H9 (cell line): ENCODE results near the gene LSM2. TPM values are rescaled to one million over a fixed set of nuclear protein-coding genes. Genes with fewer than 3 reads are reported as not detected.

Experiments
- DNase-seq: peaks from one replicate; pipeline ENCODE4 v3.0.0-alpha.2; 2017
- H2AFZ ChIP-seq: one replicate; pipeline ENCODE4 v1.6.1; 2013; ENCODE audit warnings: mild to moderate bottlenecking, low read length, control low read depth, moderate library complexity
- H2AK5ac ChIP-seq: 2 replicates; pipeline ENCODE4 v1.6.1; 2013; ENCODE audit warnings: low read length, control low read depth, mixed read lengths; ENCODE audit not compliant: insufficient read length
- H2BK120ac ChIP-seq: one replicate; pipeline ENCODE4 v1.6.1; 2013; ENCODE audit warnings: low read depth, mild to moderate bottlenecking, low read length, control low read depth, inconsistent platforms; ENCODE audit not compliant: poor library complexity, severe bottlenecking
- H2BK12ac ChIP-seq: 2 replicates; pipeline ENCODE4 v1.6.1; 2013; ENCODE audit warnings: low read length, control low read depth, mixed read lengths, low read depth; ENCODE audit not compliant: insufficient read length
- H2BK15ac ChIP-seq: 2 replicates; pipeline ENCODE4 v1.6.1; 2013; ENCODE audit warnings: low read depth, low read length, control low read depth
- H2BK20ac ChIP-seq: one replicate; pipeline ENCODE4 v1.6.1; 2013; ENCODE audit warnings: low read depth, mild to moderate bottlenecking, low read length, control low read depth, inconsistent platforms; ENCODE audit not compliant: poor library complexity, severe bottlenecking
- H2BK5ac ChIP-seq: 2 replicates; pipeline ENCODE4 v1.6.1; 2013; ENCODE audit warnings: low read length, control low read depth, mixed read lengths; ENCODE audit not compliant: insufficient read length
- H3K14ac ChIP-seq: 2 replicates; pipeline ENCODE4 v1.6.1; 2013; ENCODE audit warnings: low read length, control low read depth; ENCODE audit not compliant: insufficient read depth
- H3K18ac ChIP-seq: 2 replicates; pipeline ENCODE4 v1.6.1; 2013; ENCODE audit warnings: low read depth, mild to moderate bottlenecking, mixed read lengths, low read length, control low read depth; ENCODE audit not compliant: insufficient read length
- H3K23ac ChIP-seq: 2 replicates; pipeline ENCODE4 v1.6.1; 2013; ENCODE audit warnings: low read length, control low read depth, mixed read lengths, low read depth; ENCODE audit not compliant: insufficient read length
- H3K23me2 ChIP-seq: 2 replicates; pipeline ENCODE4 v1.6.1; 2013; ENCODE audit warnings: low read depth, mild to moderate bottlenecking, mixed read lengths, low read length, control low read depth; ENCODE audit not compliant: insufficient read length, poor library complexity, severe bottlenecking
- H3K27ac ChIP-seq: 2 replicates; pipeline ENCODE4 v1.5.1; 2013; ENCODE audit warnings: low read length, control low read depth, mixed read lengths, low read depth; ENCODE audit not compliant: insufficient read length
- H3K27me3 ChIP-seq: 2 replicates; pipeline ENCODE4 v1.6.1; 2013; ENCODE audit warnings: low read length, control low read depth, inconsistent platforms; ENCODE audit not compliant: insufficient read depth
- H3K4ac ChIP-seq: 2 replicates; pipeline ENCODE4 v1.6.1; 2013; ENCODE audit warnings: low read depth, mild to moderate bottlenecking, control low read depth, inconsistent platforms, low read length, moderate library complexity
- H3K4me1 ChIP-seq: 2 replicates; pipeline ENCODE4 v1.6.1; 2013; ENCODE audit warnings: low read length, control low read depth, inconsistent platforms; ENCODE audit not compliant: insufficient read depth
- H3K4me2 ChIP-seq: 2 replicates; pipeline ENCODE4 v1.6.1; 2013; ENCODE audit warnings: low read length, control low read depth, mixed read lengths; ENCODE audit not compliant: insufficient read length, insufficient read depth
- H3K56ac ChIP-seq: 2 replicates; pipeline ENCODE4 v1.6.1; 2013; ENCODE audit warnings: low read depth, mild to moderate bottlenecking, mixed read lengths, low read length, control low read depth; ENCODE audit not compliant: insufficient read length
- H3K79me1 ChIP-seq: 2 replicates; pipeline ENCODE4 v1.6.1; 2013; ENCODE audit warnings: low read depth, mild to moderate bottlenecking, moderate library complexity, low read length, control low read depth, inconsistent platforms; ENCODE audit not compliant: insufficient read depth, poor library complexity, severe bottlenecking
- H3K79me2 ChIP-seq: 2 replicates; pipeline ENCODE4 v1.6.1; 2013; ENCODE audit warnings: low read length, control low read depth, inconsistent platforms; ENCODE audit not compliant: insufficient read depth
- H3K9ac ChIP-seq: 2 replicates; pipeline ENCODE4 v1.6.1; 2013; ENCODE audit warnings: low read length, control low read depth, mixed read lengths; ENCODE audit not compliant: insufficient read length; ENCODE audit errors: extremely low read depth
- H3K9me3 ChIP-seq: one replicate; pipeline ENCODE4 v1.6.1; 2013; ENCODE audit warnings: low read depth, low read length, inconsistent platforms; ENCODE audit not compliant: control insufficient read depth
- H3T11ph ChIP-seq: one replicate; pipeline ENCODE4 v1.6.1; 2013; ENCODE audit warnings: mild to moderate bottlenecking, low read length, control low read depth, inconsistent platforms
- H4K20me1 ChIP-seq: one replicate; pipeline ENCODE4 v1.6.1; 2013; ENCODE audit not compliant: control insufficient read depth, insufficient read length, insufficient read depth
- H4K5ac ChIP-seq: 2 replicates; pipeline ENCODE4 v1.6.1; 2013; ENCODE audit warnings: low read depth, mild to moderate bottlenecking, mixed read lengths, low read length, control low read depth; ENCODE audit not compliant: insufficient read length
- H4K8ac ChIP-seq: replicated peaks from 2 replicates; pipeline ENCODE4 v1.6.1; 2013; ENCODE audit warnings: low read length, control low read depth, mixed read lengths, low read depth; ENCODE audit not compliant: insufficient read length
- H4K91ac ChIP-seq: 2 replicates; pipeline ENCODE4 v1.6.1; 2013; ENCODE audit warnings: low read depth, mild to moderate bottlenecking, moderate library complexity, mixed read lengths, low read length, control low read depth; ENCODE audit not compliant: insufficient read length
- H3K27ac Mint-ChIP-seq, 3 experiments: 2 replicates in 2 of 3; 3 replicates in 1 of 3; pipeline ENCODE4 v1.8.0; 2020 to 2021; ENCODE audit warnings: mixed read lengths in 3 of 3, mild to moderate bottlenecking in 1 of 3, moderate library complexity in 1 of 3
- H3K27me3 Mint-ChIP-seq: 2 replicates; pipeline ENCODE4 v1.8.0; 2021; ENCODE audit warnings: low read depth, mild to moderate bottlenecking, moderate library complexity, mixed read lengths
- H3K36me3 Mint-ChIP-seq, 3 experiments: 2 replicates in 2 of 3; 3 replicates in 1 of 3; pipeline ENCODE4 v1.8.0; 2020 to 2021; ENCODE audit warnings: low read depth in 3 of 3, mixed read lengths in 3 of 3; ENCODE audit not compliant: insufficient read depth in 1 of 3
- H3K4me1 Mint-ChIP-seq, 2 experiments: 2 replicates each; pipeline ENCODE4 v1.8.0; 2020; ENCODE audit warnings: mixed read lengths in 2 of 2
- H3K4me3 Mint-ChIP-seq, 2 experiments: 2 replicates in 1 of 2; 3 replicates in 1 of 2; pipeline ENCODE4 v1.8.0; 2020 to 2021; ENCODE audit warnings: mild to moderate bottlenecking in 2 of 2, mixed read lengths in 2 of 2, moderate library complexity in 1 of 2
- H3K9me3 Mint-ChIP-seq, 2 experiments: 2 replicates in 1 of 2; 3 replicates in 1 of 2; pipeline ENCODE4 v1.8.0; 2020; ENCODE audit warnings: mild to moderate bottlenecking in 2 of 2, mixed read lengths in 2 of 2, moderate library complexity in 1 of 2
- CTCF ChIP-seq: fragments of 200-600 bp; sonication (generic); conservative IDR thresholded peaks from 3 replicates; pipeline ENCODE4 v1.8.0; 2021; ENCODE audit warnings: antibody characterized with exemption, mild to moderate bottlenecking
- WGBS: extraction: QIAGEN DNeasy Blood & Tissue Kit; methylation state at CpG from one replicate; pipeline ENCODE4 v1.1.7; 2013; ENCODE audit warnings: missing lambda C conversion rate, low lambda C conversion rate, mixed read lengths; ENCODE audit not compliant: insufficient read length; ENCODE audit errors: extremely low coverage; 5-methylcytosine and 5-hydroxymethylcytosine counted together
- total RNA-seq: library from RNA; stranded (reverse); gene quantifications from 2 replicates; pipeline ENCODE4 v1.2.1, GENCODE V29; 2021

Gene LSM2
- total RNA-seq, 1 experiment from 2014 or later = 123 TPM

- no peak within 1 kb of the TSS for H3K4ac ChIP-seq
- H2AFZ ChIP-seq = no peak within 1 kb of the TSS
- no peak for TF ChIP-seq CTCF
- H2BK20ac ChIP-seq = no peak within 1 kb of the TSS
- no peak for DNase-seq
- H2AK5ac ChIP-seq = no peak within 1 kb of the TSS
- Mint-ChIP-seq H3K4me3 (peak within 1 kb of the TSS in 1 of 2 experiments; percentile 24; a peak in 2 of 5 replicates), H3K4me1 (peaks cover 23 to 27% of the 10 kb centered on the region in 2 experiments), H3K27ac (peak within 1 kb of the TSS; percentile 28 to 93 (median 77); a peak in 5 of 7 replicates), H3K27me3 (no peaks in the 10 kb centered on the region; the same call in 1 of the 2 replicates), H3K36me3 (peaks cover 13 to 49% (median 34%) of the 10 kb centered on the region in 3 experiments), H3K9me3 (no peaks in the 10 kb centered on the region; a peak in 1 of 5 replicates)
- H2BK120ac ChIP-seq = no peak within 1 kb of the TSS
- no peaks in the 10 kb centered on the region for H3K79me1 ChIP-seq
- H3K9ac ChIP-seq = no peak within 1 kb of the TSS
- H4K20me1 ChIP-seq = no peaks in the 10 kb centered on the region
- H2BK15ac ChIP-seq = no peak within 1 kb of the TSS
- H4K91ac ChIP-seq = no peak within 1 kb of the TSS
- H3K9me3 ChIP-seq = no peaks in the 10 kb centered on the region
- no peaks in the 10 kb centered on the region for H3K27me3 ChIP-seq
- H3K79me2 ChIP-seq = no peaks in the 10 kb centered on the region
- H2BK12ac ChIP-seq = no peak within 1 kb of the TSS
- no peak within 1 kb of the TSS for H3K23ac ChIP-seq
- WGBS = no CpG with 5 or more reads among the region's 4 CpGs
- H3K56ac ChIP-seq = no peak within 1 kb of the TSS
- H3T11ph ChIP-seq = no peak within 1 kb of the TSS
- no peak within 1 kb of the TSS for H4K5ac ChIP-seq
- no peak within 1 kb of the TSS for H3K4me2 ChIP-seq
- no peak within 1 kb of the TSS for H2BK5ac ChIP-seq
- no peak within 1 kb of the TSS for H3K27ac ChIP-seq
- H3K18ac ChIP-seq = no peak within 1 kb of the TSS
- no peak within 1 kb of the TSS for H4K8ac ChIP-seq
- no peaks in the 10 kb centered on the region for H3K4me1 ChIP-seq
- H3K23me2 ChIP-seq = no peaks in the 10 kb centered on the region
- H3K14ac ChIP-seq = no peak within 1 kb of the TSS; the same call in 1 of the 2 replicates
Observed at GRCh38 chr6:31762356-31762755, 44.4 kb downstream of the LSM2 start, which contains the start of gene SAPCD1. SAPCD1 (plus strand) TSS chr6:31762656; CDS start chr6:31763055, 399 bp downstream.
